GM18517 (cell line): ENCODE measurements around the gene DNAJC8.

ENCODE experiments used
- ATAC-seq: cut with Tn5 transposase; IDR thresholded peaks from one replicate; pipeline ENCODE4 v1.9.1; 2021; ENCODE audit warnings: mild to moderate bottlenecking, moderate library complexity; ENCODE audit not compliant: unreplicated experiment

DNAJC8 gene

GRCh38 chr1:28173980-28174297 lies 58.9 kb downstream of the DNAJC8 start:
- ATAC-seq, result no peak

GRCh38 chr1:28173151-28173979 lies 59.5 kb downstream of the DNAJC8 start:
- no peak for ATAC-seq

- peak; percentile 59 for ATAC-seq
These were observed 60.1 kb downstream of the DNAJC8 start for GRCh38 chr1:28172713-28173150.

GRCh38 chr1:28171246-28171645 lies 61.6 kb downstream of the DNAJC8 start:
- no peak for ATAC-seq

GRCh38 chr1:28170001-28170596 lies 62.7 kb downstream of the DNAJC8 start:
- ATAC-seq, result no peak

- no peak for ATAC-seq
These were observed 69.2 kb downstream of the DNAJC8 start for GRCh38 chr1:28163496-28164161.

- ATAC-seq, result no peak
These were observed 70.7 kb downstream of the DNAJC8 start for GRCh38 chr1:28162151-28162550.

GRCh38 chr1:28161751-28162150 lies 71.1 kb downstream of the DNAJC8 start:
- no peak for ATAC-seq

- ATAC-seq, result no peak
These were observed 72.0 kb downstream of the DNAJC8 start for GRCh38 chr1:28160782-28161266.

- ATAC-seq, result no peak
These were observed 73.1 kb downstream of the DNAJC8 start for GRCh38 chr1:28159680-28160079.

- no peak for ATAC-seq
These were observed 73.6 kb downstream of the DNAJC8 start for GRCh38 chr1:28159243-28159642.

GRCh38 chr1:28157894-28158293 lies 74.9 kb downstream of the DNAJC8 start:
- ATAC-seq, result no peak

GRCh38 chr1:28156821-28157220 lies 76.0 kb downstream of the DNAJC8 start:
- no peak for ATAC-seq

GRCh38 chr1:28155628-28156027 lies 77.2 kb downstream of the DNAJC8 start:
- ATAC-seq, result no peak

- ATAC-seq, result no peak
These were observed 78.7 kb downstream of the DNAJC8 start for GRCh38 chr1:28154078-28154594.
